HepG2 (cell line): ENCODE data around the gene PCNX4. TPM values are rescaled to one million over a fixed set of nuclear protein-coding genes. Genes with fewer than 3 reads are reported as not detected.

Source experiments
- EZH2 ChIP-seq: conservative IDR thresholded peaks from 2 replicates; pipeline ENCODE4 v1.6.1; 2012; ENCODE audit warnings: mild to moderate bottlenecking, low read depth, low read length, moderate library complexity
- FOXA1 ChIP-seq, 2 experiments: fragments of 450-650 bp in 1 of 2; sonication (generic) in 1 of 2; formaldehyde crosslinking in 1 of 2; IDR thresholded peaks; 2 replicates each; pipeline versions ENCODE4 v1.4.0 to v1.6.1; 2016 to 2020; ENCODE audit warnings: missing genetic modification reagents in 1 of 2
- FOXP4 ChIP-seq: sonication (generic); formaldehyde crosslinking; IDR thresholded peaks from 2 replicates; pipeline ENCODE4 v1.4.0; 2020; ENCODE audit warnings: missing genetic modification reagents
- KDM4B ChIP-seq: sonication (generic); formaldehyde crosslinking; IDR thresholded peaks from 2 replicates; pipeline ENCODE4 v1.4.0; 2020; ENCODE audit warnings: missing genetic modification reagents
- MAF1 ChIP-seq: sonication (generic); formaldehyde crosslinking; IDR thresholded peaks from 2 replicates; pipeline ENCODE4 v1.5.0; 2020; ENCODE audit warnings: missing genetic modification reagents, borderline replicate concordance
- MAFG ChIP-seq: sonication (generic); formaldehyde crosslinking; IDR thresholded peaks from 2 replicates; pipeline ENCODE4 v1.5.1; 2020; ENCODE audit warnings: mild to moderate bottlenecking, missing genetic modification reagents
- MAFK ChIP-seq, 2 experiments: IDR thresholded peaks in 1 of 2; conservative IDR thresholded peaks in 1 of 2; 2 replicates each; pipeline ENCODE4 v1.6.1; 2011; ENCODE audit warnings: improper control_type of control experiment in 2 of 2, low read length in 2 of 2
- PCBP2 ChIP-seq: fragments of 200-400 bp; formaldehyde crosslinking; optimal IDR thresholded peaks from 2 replicates; pipeline ENCODE3; 2018; ENCODE audit warnings: low read length, low read depth; ENCODE audit not compliant: poor library complexity, severe bottlenecking
- PTBP1 ChIP-seq: fragments of 200-400 bp; formaldehyde crosslinking; IDR thresholded peaks from 2 replicates; pipeline ENCODE4 v1.6.1; 2018; ENCODE audit warnings: low read length, low read depth; ENCODE audit not compliant: poor library complexity, severe bottlenecking
- RAD51 ChIP-seq: fragments of 450-650 bp; IDR thresholded peaks from 2 replicates; pipeline ENCODE4 v1.6.1; 2016; ENCODE audit warnings: borderline replicate concordance
- SIN3B ChIP-seq: fragments of 150-350 bp; IDR thresholded peaks from 2 replicates; pipeline ENCODE4 v1.6.1; 2014; ENCODE audit warnings: low read length
- SRSF9 ChIP-seq: fragments of 200-400 bp; formaldehyde crosslinking; IDR thresholded peaks from 2 replicates; pipeline ENCODE4 v1.6.1; 2018; ENCODE audit warnings: borderline replicate concordance, mild to moderate bottlenecking, low read depth, low read length; ENCODE audit not compliant: insufficient read depth, poor library complexity, severe bottlenecking
- TFDP1 ChIP-seq: IDR thresholded peaks from 2 replicates; pipeline ENCODE4 v1.6.1; 2016; ENCODE audit warnings: missing compliant biosample characterization, missing genetic modification reagents, borderline replicate concordance
- ZKSCAN5 ChIP-seq: sonication (generic); formaldehyde crosslinking; IDR thresholded peaks from 2 replicates; pipeline ENCODE4 v1.5.1; 2020; ENCODE audit warnings: mild to moderate bottlenecking, missing genetic modification reagents
- ZNF280D ChIP-seq: sonication (generic); formaldehyde crosslinking; IDR thresholded peaks from 2 replicates; pipeline ENCODE4 v1.5.1; 2020; ENCODE audit warnings: mild to moderate bottlenecking, missing genetic modification reagents
- ZNF569 ChIP-seq: sonication (generic); formaldehyde crosslinking; IDR thresholded peaks from 2 replicates; pipeline ENCODE4 v1.5.0; 2020; ENCODE audit warnings: mild to moderate bottlenecking, missing genetic modification reagents, moderate library complexity, borderline replicate concordance
- polyA plus RNA-seq, 8 experiments: library from polyadenylated mRNA; depleted of rRNA in 3 of 8; stranded (reverse) in 7 of 8; unstranded in 1 of 8; fragments of >200 nt; fragmentation: Illumina TruSeq in 4 of 8; extraction: Trizol in 4 of 8; gene quantifications; 2 replicates each; pipeline versions ENCODE4 v1.2.1 to v1.2.3, GENCODE V29; 2011 to 2016; ENCODE audit warnings: low read depth in 4 of 8, missing spikeins in 1 of 8, mixed read lengths in 1 of 8; ENCODE audit not compliant: insufficient read depth in 1 of 8
- total RNA-seq, 5 experiments: library from RNA; depleted of rRNA; stranded (reverse); fragments of >200 nt; fragmentation: Illumina TruSeq; extraction: Trizol; gene quantifications; 2 replicates each; pipeline ENCODE4 v1.2.3, GENCODE V29; 2016; ENCODE audit warnings: low read depth in 1 of 5
- TF ChIP-seq, protein P1 (sequence below): IDR thresholded peaks from 2 replicates; pipeline ENCODE4 v1.6.1; 2016; ENCODE audit warnings: mild to moderate bottlenecking

PCNX4 gene
- total and polyA plus RNA-seq, 2 of the 13 experiments (the other 11 are each of a cell fraction or from before 2014, with no cell fraction given): 28.6 to 43.0 TPM

DNA sequence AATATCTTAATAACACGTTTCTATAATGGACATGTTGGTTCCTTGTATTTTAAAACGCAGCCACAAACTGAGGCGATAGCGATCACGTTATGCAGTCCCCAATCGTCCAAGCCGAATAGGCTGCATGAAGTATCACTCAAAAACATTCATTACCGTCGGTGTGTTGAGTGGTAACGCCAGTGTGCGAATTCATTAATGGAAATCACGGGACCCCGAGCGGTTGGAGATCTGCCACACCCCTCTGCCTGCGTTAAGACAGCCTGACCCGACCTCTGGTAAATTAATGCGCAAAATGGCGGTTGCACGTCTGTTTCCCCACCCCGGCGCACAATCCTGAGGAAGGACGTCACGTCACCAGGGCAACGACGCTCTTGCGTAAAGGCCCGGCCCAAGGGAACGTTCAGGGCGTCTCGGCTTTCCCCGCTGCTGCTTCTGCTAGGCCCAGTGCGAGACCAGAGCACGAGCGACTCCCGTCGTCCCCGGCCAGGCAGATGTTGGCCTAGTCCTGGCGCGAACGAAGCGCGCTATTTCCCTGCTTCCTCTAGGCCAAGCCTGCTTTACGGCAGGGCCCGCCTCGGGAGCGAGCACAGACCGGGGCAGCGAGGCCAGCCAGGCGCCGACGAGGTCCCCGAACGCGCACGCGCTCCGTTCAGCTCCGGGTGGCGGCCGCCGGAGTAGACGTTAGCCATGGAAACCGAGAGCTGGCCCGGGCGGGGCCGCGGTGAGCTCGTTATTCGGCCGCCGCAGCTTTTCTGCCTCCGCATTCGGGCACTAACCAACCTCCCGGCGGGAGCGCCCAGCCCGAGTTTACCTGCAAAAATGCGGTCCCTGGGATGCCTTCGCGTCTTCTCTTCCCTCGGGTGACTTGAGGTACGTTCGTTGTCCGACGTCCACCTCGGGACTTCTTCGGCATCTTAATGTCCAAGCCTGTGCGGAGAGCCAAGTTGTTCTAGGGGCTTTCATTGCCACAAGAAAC lies at the start of gene PCNX4 (continued):
- TF ChIP-seq ZNF280D (CRISPR knock-in tag): peak; percentile 97
- 0 out of 2 replicates have a peak, but pooled peaks have one; percentile 37 for TF ChIP-seq MAFG (CRISPR knock-in tag)
- TF ChIP-seq PCBP2: no peak
- no peak for TF ChIP-seq SIN3B
- 0 out of 2 replicates have a peak, but pooled peaks have one; percentile 54 for TF ChIP-seq KDM4B (CRISPR knock-in tag)
- TF ChIP-seq SRSF9: no peak
- TF ChIP-seq TFDP1 (CRISPR knock-in tag): peak; percentile 91; the same call in 1 of the 2 replicates
- 0 out of 2 replicates have a peak, but pooled peaks have one; percentile 25 for TF ChIP-seq MAF1 (CRISPR knock-in tag)
- TF ChIP-seq FOXP4 (CRISPR knock-in tag): no peak; the same call in 1 of the 2 replicates
- TF ChIP-seq FOXA1 (IDR thresholded peaks at IDR 0.05): no peak
- TF ChIP-seq FOXA1 (CRISPR knock-in tag; IDR thresholded peaks at IDR 0.05): peak; percentile 41; the same call in 1 of the 2 replicates
- no peak for TF ChIP-seq PTBP1
- TF ChIP-seq MAFK (conservative IDR thresholded peaks at IDR 0.05 in 1 of 2, IDR thresholded peaks at IDR 0.05 in 1 of 2; ENCODE audit: low read length in 2 of 2): no peak
- TF ChIP-seq RAD51: no peak
- no peak for TF ChIP-seq ZNF569 (CRISPR knock-in tag)
- no peak for TF ChIP-seq ZKSCAN5
- TF ChIP-seq, protein P1, sequence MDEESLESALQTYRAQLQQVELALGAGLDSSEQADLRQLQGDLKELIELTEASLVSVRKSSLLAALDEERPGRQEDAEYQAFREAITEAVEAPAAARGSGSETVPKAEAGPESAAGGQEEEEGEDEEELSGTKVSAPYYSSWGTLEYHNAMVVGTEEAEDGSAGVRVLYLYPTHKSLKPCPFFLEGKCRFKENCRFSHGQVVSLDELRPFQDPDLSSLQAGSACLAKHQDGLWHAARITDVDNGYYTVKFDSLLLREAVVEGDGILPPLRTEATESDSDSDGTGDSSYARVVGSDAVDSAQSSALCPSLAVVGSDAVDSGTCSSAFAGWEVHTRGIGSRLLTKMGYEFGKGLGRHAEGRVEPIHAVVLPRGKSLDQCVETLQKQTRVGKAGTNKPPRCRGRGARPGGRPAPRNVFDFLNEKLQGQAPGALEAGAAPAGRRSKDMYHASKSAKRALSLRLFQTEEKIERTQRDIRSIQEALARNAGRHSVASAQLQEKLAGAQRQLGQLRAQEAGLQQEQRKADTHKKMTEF: peak; percentile 86
- TF ChIP-seq EZH2: no peak
